Activated naive CD8-positive, alpha-beta T cell treated with anti-CD3 and anti-CD28 coated beads, Interleukin-2, amount 50 U/mL, for 16 hours (primary cell): ENCODE measurements around the gene HPS1.
"Not testable (repeated sequence)": the region's sequence is repeated elsewhere in the genome, so short reads cannot be mapped to it uniquely, and the experiment has no call there.

Experiments
- DNase-seq: peaks from one replicate; pipeline ENCODE4 v3.0.0-alpha.2; 2020; ENCODE audit warnings: low read depth, low spot score

HPS1 gene

GRCh38 chr10:98389398-98389797 is 57.3 kb downstream of the HPS1 start:
- no peak for DNase-seq

DNA sequence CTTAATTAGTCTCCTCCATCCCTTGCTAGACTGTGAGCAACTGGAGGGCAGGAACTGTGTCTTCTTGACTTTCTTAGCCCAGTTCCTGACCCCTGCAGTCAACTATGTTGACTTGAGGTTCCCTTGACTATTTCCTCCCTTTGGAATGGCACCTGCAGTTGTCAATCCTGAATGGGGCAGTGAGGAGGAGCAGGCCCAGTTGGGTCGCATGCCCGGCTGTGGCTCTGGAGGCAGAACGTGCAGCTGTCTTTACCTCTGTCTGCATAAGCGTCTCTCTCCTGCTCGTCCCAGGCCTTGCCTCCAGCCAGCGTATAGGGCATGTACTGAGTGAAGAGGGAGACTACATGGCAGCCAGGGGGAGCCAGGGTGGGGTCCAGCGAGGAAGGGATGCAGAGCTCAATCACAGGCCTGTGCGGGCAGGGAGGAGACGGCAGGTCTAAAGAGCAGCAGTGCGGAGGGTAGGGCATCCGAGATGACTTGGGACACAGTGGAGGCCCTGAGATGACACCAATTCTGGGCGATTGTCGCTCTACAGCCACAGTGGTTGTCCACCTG is 58.6 kb downstream of the HPS1 start:
- DNase-seq = no peak

DNA sequence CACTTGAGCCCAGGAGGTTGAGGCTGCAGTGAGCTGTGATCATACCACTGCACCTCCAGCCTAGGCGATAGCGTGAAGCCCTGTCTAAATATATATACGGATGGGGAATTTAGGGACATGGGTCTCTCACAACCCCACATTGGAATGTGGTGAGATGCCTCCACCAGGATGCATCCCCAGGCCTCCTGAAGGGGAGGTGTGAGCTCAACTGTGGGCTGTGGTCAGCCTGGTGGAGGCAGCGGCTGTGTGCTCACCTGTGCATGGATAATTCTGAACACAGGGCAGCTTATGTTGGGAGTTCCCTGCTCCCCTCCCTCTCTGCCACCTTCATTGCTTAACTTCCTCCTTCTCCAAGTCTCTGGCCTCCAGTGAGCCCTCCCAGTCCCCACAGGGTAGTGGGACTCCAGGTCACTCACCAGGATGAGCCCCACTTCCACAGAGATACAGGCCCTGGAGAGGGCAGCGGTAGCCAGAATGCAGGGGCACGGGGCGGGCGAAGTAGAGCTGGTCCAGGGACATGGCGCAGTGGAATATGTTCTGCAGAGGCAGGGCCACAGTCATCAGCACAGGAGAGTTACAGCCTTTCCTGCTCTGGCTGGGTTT is 62.1 kb downstream of the HPS1 start:
- no peak for DNase-seq

DNA sequence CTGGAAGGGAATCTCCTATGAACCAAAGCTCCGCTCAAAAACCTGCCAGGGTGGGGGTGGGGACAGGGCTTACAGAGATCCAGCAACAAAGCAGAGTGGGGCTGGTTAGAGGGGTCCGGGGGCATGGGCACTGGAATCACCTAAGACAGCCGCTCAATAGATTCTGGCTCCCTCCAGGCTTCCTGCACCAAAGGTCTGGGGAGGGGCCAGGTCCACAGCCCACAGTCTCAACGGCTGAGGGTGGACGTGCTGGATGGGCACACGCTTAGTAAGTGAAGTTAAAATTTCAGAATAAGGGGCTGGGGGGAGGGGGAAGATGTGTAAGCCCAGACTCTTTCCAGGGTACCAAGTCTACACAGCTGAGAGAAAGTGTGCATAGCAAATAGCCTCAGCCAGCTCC is 62.9 kb downstream of the HPS1 start:
- no peak for DNase-seq

DNA sequence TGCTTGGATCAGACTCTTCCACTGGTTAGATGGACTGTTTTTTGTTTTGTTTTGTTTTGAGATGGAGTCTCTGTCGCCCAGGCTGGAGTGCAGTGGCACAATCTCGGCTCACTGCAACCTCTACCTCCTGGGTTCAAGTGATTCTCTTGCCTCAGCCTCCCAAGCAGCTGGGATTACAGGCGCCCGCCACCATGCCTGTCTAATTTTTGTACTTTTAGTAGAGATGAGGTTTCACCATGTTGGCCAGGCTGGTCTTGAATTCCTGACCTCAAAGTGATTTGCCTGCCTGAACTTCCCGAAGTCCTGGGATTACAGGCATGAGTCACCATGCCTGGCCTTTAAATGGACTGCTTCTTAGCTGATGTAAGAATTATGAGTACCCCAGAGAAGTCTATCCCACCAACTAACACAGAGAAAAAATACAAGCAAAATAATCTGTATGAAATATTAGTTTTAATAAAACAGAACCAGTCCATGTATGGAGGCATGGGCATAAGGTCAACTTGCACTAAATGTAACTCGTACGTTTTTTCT is 63.5 kb downstream of the HPS1 start:
- not testable (repeated sequence) for DNase-seq

GRCh38 chr10:98382691-98383101 is 64.0 kb downstream of the HPS1 start:
- DNase-seq = no peak

DNA sequence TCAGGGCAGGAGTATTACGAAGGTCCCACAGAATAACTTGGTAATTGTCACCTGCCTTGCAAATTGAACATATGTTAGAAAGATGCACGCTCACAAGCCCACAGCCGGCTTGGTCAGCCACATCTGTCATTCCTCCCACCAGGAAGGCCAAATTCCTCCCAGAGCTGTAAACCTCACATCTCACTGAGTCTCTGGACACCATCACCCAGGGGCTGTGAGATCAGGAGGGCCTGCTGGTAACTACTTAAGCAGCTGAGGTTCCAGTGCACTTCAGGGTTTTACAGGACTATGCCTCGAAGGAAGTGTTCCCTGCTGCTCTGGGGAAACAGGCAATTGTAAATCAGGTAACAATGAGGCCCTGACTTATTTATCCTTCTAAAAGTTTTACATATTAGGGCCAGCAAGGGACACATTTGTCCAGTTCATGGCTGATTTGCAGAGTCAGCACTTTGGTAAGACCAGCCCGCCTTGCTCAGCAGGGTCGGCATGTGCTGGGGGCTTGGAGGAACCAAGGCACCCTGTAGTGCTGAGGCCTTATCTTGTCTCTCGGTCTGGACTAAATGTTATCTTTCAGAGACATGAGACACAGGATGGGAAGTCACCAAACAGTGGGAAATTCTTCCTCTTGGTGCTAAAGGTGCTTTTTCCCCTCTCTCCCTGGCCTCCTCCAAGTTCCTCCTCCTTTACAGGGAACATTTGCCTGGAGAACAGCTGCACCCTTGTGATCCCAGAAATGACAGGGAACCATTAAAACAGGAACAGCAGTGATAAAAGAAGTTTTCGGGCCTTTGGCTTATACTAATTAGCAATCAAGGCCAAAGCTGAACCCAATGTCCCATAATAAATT is 66.0 kb downstream of the HPS1 start:
- no peak for DNase-seq

- no peak for DNase-seq
Measured at GRCh38 chr10:98378722-98379121, 68.0 kb downstream of the HPS1 start.

DNA sequence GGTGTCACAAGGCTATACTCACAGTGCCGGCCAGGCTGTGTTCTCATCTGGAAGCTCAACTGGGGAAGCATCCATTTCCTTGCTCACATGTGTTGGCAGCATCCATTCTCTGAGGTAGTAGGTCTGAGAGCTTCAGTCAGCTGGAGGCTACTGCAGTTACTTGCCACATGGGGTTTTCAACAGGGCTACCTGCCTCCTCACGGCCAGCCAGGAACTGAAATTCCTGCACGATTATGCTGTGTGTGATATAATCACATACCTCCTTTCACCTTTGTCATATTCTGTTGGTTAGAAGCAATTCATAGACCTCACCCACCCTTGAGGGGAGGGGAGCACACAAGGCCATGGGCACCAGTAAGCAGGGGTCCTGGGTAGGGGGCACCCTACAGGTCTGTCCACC is 69.2 kb downstream of the HPS1 start:
- DNase-seq = no peak

DNA sequence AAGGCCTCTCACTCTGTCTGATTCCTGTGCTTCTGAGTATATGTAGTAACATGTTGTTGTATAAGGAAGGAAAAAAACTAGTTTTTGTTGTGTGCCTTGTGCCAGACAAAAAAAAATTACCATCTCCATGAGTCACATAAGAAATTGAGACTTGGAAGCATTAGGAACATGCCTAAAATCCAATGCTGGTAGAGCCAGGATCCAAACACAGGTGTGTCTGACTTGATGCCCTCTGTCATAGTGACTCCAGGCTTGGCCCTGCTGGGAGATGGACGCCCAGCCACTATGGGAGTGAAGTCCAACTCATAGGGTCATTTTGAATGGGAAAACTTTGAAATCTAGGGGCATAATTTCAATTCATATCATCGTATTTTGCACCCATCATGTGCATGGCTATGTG is 69.7 kb downstream of the HPS1 start:
- no peak for DNase-seq

DNA sequence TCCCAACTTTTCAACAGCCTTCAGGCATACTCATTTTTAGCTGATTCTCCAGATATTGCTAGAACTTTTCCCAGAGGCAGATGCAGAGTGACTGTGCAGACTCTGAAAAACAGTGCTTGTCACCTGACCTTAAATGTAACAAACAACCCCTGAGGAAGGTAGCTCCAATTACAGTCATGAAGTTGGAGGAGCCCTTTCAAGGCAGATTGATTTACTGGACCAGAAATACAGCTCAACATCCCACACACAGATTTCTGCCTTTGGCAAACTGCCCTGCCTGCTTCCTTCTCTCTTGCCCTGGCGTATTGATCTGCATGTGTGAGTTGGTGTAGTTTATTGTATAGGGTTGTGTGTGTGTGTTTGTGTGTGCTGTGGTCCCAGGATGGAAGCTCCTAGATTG is 70.2 kb downstream of the HPS1 start:
- DNase-seq = no peak

DNA sequence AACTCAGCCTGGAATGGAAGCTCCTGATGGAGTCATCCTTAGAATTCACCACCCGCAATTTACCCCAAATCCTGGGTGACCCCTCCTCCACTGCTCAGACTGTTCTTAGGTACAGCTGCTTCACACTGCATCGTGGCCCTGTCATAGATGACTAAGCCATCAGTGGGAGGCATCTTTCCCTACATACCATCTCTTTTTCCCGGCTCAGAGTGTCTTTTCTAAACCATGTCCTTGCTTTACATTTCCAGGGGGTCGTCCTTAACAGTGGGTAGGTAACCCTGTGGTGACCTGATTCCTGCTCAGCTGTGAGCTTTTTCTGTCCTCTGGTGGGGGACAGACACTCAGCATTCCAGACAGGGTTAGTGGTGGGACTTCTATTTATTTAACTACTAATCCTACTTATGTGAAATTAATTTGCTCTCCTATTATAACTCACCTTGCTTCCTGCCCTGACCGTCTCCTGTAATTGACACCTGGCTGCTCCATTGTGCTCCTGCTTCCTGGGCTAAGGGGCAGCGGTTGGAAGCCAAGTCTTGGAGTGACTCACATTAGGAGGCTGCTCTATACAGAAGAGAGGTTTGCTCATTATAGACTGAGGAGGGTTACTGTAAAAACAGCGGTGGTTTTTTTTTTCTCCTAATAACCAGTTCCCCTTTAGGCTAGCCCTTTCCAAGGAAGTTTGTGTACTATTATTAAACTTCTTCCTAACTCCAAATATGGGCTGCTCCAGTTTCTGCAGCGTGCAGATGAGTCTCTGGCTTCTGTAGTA is 72.3 kb downstream of the HPS1 start:
- no peak for DNase-seq

DNA sequence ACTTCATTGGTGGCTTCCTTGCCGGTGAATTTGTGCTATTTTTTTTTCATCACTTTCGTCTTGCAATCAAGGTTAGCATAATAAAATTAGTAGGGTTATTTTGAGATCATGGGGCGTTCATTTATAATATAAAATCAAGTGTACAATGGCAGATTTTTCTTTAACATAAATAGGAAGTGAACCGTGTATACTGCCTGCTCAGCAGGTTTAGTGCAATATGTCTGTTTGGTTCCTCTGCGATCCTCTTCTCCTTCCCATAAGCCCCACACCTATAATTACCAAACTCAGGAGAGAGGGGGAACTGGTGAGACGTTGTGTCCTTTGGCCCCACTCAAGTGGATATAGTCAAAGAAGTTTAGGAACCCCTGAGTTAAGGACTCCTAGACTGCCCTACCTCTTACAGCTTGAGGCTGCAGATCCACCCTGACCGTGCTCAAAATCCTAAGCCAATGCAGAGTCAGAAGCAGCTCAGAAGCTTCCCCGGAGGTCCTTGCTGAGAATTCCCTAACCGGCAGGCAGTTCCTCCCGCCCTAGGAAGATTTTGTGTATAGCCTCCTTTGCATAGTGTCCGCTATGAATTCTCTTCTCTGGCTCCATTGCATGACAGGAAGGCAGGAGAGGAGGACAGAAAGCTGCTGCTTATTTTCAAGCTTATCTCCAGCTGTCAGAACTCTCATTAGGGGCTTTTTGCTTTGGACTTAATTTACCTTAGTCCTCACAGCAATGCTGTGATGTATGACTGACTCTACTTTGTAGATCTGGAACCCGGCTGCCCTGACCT is 73.3 kb downstream of the HPS1 start:
- no peak for DNase-seq

GRCh38 chr10:98370831-98371820 is 75.6 kb downstream of the HPS1 start:
- no peak for DNase-seq

GRCh38 chr10:98369801-98370200 is 76.9 kb downstream of the HPS1 start:
- no peak for DNase-seq

GRCh38 chr10:98368644-98369043 is 78.1 kb downstream of the HPS1 start:
- no peak for DNase-seq

DNA sequence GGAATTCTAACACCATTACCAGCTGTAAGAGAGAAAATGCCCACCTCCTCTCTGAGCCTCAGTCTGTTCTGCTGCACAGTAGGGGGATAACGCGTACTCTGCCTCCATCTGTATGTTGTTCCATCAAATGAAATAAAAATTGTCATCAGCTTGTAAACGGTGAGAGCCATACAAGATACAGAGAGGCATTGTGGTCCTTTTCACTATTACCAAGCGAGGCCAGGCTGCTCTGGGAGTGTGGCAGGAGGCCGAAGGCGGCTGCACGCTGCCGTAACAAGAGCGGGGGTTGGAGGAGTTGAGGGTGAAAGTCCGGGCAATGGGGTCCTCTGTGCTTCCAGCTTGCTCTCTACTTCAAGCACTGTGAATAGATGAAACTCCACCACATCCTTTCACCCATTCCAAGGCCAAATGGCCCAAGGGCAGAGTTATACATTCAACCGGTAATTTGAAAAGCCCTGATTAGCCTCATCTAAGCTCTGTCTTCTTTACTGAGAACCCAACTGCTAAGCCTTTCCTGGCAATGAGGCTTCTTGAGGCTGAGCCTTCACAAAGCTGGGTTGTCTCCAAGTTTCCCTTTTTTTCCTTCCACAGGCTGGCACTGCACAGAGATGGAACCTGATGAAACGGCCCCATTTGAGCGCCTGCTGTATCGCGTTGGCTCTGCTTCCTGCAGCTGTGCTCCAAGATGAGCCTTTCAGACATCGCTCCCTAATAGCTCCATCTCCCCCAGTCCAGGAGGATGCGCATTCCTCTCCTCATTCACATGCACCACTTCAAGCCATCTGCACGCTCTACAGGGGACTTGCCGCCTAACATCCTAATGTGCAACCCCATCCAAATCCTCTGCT is 78.9 kb downstream of the HPS1 start:
- DNase-seq = no peak
